HG03442 (cell line): Measurements from ENCODE around the gene VWA5B1.

Experiments
- ATAC-seq: cut with Tn5 transposase; IDR thresholded peaks from one replicate; pipeline ENCODE4 v1.9.1; 2021; ENCODE audit warnings: mild to moderate bottlenecking, moderate library complexity; ENCODE audit not compliant: unreplicated experiment

The VWA5B1 gene

DNA sequence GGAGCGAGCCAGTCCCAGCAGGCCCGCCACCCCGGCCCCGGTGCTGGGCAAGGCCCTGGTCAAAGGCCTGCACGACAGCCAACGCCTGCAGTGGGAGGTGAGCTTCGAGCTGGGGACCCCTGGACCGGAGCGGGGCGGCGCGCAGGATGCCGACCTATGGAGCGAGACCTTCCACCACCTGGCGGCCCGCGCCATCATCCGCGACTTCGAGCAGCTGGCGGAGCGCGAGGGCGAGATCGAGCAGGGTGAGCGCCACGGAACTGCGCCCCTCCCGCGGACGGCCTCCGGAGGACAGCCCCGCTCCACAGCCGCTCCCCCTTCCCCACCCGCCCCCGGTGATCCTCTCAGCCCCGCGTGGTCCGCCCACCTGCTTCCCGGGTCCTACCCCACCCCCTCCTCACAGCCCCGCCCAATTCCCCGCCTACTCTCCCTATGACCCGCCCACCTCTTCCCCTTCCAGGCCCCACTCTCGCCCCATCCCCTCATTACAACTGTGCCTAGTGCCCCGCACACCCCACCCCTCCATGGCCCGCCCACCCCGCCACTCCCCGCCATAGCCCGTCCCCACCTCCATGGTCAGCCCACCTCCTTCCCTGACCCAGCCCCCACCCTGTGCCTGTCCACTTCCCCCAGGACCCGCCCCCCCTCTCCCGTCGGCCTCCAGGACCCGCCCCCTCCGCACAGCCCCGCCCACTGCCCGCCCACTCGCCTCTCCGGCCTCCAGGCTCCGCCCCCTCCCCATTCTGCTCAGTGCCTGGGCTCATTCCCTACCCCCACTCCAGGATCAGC, 52.7 kb downstream of the VWA5B1 start:
- ATAC-seq = no peak

DNA sequence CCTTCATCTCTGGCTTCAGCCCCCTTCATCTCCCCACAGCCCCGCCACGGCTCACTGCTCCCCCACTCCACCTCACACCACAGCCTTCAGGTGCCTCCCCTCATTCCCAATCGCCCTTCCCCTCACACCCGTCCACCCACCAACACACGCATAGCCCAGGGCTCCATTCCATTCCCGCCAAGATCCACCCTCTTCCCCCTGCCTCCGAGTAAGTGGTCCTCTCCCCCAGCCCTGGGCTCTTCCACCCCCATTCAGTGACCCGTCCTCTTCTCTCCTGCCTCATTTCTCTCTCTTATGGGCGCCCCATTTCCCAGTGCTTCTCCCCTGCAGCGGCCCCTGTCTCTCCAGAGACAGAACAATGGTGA, 53.2 kb downstream of the VWA5B1 start:
- ATAC-seq = no peak

DNA sequence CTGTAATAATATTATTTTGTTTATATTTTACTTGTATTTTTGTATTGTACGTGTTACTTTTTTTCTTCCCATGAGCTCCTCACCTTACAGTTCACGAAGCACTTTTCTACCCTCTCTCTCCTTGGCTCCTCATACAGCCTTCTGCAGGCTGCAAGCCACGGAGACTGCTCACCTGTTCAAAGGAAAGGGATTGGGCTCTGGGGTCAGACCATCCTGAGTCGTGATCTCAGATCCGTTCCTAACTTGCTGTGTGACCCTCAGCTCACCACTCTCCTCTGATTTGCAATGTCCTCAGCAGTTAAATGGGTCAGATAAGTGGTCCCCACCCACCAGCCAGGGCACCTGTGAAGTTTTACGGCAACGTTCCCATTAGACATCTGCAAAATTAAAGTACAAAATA, 54.1 kb downstream of the VWA5B1 start:
- ATAC-seq = no peak

DNA sequence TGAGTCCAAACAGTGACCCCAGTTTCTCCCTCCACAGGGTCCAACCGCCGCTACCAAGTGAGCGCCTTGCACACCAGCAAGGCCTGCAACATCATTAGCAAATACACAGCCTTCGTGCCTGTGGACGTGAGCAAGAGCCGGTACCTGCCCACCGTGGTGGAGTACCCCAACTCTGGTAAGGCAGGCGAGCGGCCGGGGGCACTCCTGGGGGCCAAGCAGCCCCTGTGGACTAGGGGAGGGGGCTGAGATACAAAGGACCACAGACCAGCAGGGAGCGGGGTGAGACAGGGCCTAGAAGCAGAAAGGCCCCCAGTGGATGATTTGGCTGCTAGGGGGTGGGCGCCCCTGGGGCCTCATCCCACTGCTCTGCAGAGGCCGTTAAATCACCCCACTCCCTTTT, 54.7 kb downstream of the VWA5B1 start:
- ATAC-seq = no peak

DNA sequence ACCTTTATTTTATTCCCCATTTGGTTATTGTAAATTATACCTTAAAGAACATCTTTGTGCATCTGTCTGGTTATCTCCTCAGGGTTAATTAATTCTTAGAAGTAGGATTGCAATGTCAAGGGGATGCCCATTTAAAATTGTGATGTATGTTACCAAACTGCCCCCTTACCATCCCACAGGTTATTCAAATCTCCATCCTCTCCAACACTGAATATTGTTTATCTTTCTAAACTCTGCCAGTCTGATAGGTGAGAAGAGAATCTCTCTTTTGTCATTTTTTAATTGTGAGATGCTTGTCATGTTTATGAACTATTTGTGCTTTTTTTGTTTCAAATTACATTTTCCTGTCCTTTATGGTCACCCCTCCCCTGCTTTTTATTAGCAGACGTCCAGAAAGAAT, 55.8 kb downstream of the VWA5B1 start:
- no peak for ATAC-seq

DNA sequence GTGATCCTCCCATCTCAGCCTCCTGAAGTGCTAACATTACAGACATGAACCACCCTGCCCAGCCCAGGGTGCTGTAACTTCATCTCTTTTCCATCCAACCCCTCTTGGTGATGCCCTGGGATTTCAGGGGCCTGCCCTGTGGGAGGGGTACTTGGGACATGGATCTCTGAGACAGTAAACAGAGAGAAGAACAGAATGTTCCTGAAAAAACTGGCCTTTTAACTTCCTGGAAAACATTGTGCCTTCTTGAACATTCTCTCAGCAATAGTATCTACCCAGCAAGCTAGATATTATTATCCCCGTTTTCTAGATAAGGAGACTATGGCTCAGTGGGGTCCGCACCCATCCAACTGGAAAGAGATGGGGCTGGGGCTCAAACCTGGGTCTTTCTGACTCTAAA, 57.0 kb downstream of the VWA5B1 start:
- no peak for ATAC-seq

DNA sequence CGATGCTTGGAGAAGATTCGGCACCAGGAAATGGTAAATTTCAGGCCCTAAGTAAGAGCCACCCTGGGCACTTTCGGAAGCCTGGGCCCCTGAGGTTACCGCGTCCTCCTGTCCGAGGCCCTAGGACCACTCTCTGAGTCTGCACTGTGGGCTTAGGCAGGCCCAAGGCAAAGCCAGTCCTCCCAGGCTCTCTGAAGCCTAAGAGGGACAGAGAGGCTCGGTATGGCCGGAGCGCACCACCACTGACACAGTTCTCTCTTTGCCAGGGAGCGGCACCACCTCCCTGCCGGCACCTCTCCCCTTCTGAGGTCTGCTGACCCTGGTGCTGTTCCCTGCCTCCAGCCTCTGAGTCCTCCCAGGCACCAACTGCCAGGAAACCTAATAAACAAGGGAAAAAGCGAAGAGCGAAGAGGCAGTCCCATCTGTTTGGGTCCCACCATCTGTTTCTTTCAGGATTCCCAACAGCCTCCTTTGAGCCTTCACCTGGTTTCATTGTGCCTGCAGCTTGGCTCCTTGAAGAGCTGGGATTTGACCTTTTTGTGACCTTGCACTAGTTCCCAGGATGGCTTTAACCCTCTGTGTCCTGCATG, 57.7 kb downstream of the VWA5B1 start:
- no peak for ATAC-seq

DNA sequence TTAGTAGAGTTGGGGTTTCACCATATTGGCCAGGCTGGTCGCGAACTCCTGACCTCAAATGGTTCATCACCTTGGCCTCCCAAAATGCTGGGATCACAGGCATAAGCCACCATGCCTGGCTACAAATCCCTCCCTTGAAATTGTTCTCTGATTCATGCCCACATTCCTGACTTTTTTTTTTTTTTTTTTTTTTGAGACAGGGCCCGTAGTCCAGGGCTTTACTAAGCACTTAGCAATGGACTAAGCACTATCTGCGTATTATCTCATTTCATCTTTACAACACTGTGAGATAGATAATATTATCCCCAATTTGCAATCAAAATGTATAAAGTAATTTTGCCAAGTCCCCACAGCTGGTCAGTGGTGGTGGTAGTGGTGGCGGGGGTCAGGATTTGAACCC, 58.9 kb downstream of the VWA5B1 start:
- ATAC-seq = no peak

DNA sequence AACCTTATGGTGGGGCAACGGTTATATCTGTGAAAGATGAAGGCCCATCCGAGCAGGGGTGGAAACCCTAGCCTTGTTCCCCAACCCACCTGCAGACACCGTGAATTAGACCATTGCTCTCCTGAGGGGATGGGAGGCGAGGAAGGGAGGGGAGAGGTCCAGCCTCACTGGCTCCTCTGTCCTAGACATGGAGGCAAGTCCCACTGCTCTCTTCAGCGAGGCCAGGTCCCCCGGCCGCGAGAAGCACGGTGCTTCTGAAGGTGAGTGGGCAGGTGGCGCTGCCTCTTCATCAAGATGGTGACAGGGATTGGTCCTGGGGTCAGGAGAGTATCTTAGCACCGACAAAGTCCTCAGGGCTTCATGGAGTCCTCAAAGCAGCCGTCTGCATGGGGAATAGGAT, 59.3 kb downstream of the VWA5B1 start:
- ATAC-seq = no peak

DNA sequence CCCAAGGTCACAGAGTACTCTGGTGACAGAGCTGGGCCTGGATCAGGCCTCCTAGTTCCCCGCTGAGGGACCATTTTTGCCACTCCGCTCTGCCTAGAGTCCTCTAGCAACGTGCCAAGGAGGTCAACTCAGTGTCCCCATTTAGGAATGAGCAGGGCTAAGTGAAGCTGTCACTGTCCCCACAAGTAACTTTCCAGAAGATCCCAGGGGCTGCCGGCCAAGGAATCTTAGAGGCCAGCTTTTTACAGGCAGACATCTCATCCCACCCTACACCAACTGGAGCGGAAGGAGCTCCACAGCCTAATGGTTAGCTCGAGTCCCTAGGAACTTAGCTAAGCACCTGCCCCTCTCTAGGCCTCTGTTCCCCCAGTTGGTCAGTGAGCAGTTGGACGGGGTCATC, 59.7 kb downstream of the VWA5B1 start:
- ATAC-seq = no peak

DNA sequence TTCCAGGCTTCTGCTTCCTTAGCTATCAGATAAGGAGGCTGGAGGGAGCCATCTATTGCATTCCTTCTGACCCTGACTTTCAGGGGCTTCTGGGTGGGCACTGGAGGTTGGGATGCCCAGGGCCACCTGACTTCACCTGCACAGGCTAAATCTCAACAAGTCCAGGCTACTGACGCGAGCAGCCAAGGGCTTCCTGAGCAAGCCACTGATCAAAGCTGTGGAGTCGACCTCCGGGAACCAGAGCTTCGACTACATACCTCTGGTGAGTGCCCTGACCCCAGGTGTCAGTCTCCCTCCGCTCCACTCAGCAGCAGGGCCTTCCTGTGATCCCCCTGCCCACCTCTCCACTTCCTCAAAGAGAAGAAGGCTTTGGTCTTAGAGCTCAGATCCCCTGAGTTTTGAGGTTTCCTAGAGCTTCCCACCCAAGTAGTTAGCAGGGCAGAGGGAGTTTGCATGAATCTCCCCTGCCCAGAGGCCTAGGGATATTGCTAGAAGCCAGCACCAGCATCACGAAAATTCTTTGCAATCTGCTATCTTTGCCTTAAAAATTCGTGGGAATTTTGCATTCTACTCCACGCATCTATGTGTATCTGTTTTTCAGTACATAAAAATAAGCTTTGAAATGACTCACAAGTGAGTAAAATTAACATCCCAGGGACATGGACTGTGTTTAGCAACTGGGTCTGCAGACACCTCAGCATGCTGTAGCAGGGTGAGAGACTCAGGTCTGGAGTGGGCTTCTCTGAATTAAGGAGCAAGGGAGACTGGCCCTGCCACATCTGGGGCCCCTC, 61.4 kb downstream of the VWA5B1 start:
- ATAC-seq = no peak

DNA sequence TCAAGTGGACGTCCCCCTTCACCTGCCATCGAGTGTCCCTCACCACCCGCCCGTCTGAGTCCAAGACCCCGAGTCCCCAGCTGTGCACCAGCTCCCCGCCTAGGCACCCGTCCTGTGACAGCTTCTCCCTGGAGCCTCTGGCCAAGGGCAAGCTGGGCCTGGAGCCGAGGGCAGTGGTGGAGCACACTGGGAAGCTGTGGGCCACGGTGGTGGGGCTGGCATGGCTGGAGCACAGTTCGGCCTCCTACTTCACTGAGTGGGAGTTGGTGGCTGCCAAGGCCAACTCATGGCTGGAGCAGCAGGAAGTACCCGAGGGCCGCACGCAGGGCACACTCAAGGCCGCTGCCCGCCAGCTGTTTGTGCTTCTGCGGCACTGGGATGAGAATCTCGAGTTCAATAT, 63.2 kb downstream of the VWA5B1 start:
- no peak for ATAC-seq

DNA sequence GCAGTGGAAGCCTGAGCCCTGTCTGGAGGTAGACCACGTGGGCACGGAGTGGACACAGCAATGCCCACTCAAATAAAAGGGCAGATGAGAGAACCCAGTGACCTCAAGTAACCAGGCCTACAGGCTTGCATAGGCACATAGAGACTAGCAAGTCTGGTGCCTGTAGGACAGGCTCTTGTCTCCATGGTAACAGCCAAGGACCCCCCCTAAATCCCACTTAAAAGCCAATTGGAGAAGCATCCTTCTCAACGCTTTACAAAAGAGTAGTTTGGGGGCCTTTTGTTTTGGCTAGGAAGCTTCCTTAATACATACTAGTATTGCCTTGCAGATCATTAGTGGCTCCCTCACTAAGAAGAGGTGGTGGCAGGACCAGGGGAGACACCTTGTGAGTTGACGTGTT, 63.9 kb downstream of the VWA5B1 start:
- ATAC-seq = no peak

DNA sequence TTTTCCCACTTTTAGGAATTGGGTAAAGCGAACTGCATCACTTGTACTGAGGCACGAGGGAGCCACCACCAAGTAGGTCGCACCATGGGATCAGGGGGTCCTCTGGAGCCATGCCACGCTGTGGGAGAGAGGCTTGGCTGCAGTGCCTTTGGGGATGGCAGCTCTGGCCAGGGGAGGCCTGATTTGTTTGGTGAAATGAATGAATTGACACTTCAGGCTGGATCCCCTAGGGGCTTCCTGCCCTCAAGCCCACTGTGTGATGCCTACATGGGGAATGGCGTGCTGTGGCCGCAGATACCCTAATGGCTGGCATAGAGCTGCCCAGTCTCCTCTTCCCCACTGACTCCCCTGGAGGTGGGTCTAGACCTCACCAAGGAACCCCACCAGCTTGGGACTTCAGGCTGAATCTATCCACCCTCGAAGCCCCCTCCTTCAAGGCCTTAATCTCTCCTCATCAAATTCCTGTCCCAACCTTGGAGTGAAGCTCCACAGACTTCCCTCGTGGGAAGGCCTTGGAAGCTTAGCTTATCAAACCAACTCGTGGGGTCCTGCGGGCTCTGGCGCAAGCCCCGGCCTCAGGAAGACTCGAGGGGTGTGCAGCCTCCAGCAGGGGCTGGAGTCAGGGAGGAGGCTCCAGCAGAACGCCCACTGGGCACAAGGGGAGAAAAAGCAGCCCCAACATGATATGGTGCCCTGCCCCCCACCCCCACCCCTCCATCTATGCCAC, 64.6 kb downstream of the VWA5B1 start:
- no peak for ATAC-seq

DNA sequence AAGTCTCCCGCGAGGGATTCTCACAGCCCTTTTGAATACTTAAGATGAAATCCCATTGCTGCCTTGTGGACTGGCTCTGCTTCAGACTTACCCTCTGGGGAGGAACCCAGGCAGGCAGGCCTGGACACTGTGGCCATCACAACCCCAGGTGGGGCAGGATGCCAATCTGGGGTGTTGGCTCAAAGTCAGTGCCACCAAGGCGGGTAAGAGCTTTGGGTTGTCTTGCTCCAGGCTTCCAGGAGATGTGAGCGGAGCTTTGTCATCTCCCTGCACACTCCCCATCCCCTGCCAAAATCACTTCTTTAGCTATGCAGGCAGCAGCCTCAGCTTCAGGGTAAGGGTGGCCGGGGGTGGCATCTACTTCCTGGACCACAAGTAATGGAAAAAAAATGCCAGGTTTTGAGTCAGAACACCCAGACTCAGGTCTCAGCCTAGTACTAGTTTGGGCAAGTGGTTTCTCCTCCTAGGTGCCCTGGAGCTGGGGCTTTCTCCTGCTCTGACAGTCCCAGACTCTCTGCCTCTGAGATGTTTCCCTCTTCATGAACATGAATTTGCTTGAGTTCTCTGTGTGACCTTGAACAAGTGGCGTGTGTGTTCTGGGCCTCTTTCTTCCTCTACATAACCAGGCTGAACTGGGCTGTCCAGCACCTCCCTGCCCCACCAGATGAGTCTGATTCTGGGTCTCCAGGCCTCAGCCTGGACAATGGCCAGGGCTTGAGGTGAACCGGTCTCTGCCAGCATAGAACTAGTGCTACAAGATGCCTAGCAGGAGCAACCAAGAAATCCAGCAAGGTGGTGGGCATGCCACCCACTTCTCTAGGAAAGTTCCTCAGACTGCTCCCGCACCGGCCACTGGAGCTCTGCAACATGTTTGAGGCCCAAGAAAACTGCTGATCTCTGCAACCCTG, 65.4 kb downstream of the VWA5B1 start:
- ATAC-seq = no peak

DNA sequence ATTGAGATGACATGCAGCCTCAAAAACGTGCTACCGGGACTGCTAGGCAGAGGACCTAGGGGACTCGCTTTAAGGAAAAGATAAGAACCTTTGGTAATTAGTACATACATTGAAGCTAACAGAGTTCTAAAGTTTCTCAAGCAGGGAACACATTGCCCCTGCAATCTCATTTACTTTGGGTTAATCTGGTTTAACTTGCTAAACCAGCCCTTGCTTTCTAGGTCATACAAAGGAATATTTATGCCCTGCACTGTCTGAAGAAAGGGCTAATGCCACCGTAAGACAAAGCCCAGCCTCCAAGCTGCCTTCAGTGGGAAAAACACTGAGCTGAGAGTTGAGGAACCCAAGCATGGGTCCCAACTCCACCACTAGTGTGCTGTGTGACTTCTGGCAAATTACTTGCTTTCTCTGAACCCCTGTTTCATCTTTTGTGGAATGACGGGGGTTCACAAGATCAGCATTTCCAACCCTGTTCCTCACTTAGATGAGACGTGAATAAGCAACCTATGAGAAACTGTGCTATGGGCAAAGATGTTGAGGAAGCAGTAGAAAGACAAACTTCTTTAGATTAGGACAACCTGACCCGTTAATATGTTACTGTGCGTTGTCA, 66.3 kb downstream of the VWA5B1 start:
- no peak for ATAC-seq

DNA sequence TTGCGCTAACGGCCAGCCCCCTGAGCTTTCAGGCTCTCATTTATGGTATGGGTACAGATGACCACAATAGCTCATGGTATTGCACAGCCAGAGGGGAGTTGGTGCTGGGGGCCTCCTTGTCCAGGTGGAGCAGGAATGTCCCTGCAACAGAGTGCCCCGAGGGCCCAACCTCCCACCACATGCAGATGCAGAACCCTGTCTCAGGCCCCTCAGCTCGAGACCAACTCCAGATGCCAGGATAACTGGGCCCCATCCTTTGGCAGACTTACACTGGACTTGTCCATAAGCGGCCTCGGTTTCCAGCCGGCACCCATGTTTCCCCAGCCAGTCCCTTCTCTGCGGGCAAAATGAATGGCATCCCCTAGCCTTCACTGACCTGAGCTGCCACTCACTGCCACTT, 67.1 kb downstream of the VWA5B1 start:
- ATAC-seq = no peak

DNA sequence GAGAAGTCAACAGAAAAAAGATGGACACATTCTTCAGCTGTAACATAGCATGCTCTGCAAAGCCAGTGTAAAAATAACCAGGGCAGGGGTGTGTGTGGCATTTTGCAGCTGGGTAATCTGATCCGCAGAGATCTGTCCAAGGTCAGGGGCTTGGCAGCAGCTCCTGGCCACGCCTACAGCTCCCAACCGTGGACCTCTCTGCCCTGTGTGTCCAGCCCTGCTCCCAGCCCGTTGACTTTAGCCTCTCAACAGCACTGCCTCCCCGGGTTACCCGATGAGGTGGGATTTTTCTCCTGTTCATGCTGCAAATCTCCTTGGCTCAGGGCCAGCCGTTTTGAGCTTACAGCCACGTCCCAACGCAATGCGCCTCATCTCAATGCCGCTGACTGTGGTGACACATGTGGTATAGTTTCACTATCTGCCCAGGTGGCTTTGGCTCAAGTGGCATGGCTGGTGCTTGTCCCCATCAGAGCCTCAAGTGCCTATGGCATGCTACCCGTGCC, 68.1 kb downstream of the VWA5B1 start:
- ATAC-seq = no peak

DNA sequence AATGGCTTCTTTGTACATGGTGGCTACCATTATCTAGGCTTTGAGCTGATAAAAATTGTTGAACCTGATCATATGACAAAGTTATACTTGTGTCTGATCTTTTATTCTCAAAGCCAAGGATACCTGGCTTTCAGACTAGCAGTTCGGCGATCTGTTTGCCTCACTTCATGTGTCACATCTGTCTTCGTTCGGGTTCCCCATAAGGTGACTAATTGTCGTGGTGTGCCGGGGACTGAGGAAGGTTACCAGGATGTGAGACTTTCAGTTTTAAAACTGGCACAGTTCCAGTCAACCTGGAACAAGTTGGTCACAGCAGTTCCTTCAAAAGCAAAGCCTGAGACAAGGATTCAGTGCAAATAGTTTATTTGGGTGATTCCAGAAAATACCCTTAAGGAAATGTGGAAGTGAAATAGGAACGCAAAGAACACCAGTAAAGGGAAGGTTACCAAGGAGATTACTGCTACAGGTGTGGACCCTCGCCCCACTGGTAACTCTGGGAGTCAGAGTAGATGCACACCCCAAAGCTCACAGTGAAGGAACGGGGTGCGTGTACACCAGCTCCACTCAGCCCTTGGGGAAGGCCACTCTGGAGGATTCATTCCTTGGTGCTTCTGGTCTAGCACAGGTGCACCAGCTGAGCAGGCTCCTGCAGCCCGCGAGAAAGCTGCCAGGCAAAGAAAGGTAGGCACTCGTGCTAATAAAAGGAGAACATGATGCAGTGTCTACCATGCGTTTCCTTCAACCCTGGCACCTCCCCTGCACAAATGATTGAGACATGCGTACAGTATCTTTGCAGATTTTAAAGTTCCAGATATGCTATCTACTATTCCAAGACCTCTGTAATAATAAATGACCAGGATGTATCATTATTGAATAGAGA, 69.0 kb downstream of the VWA5B1 start:
- ATAC-seq = no peak
